A549 (cell line): ENCODE data around the gene DEFB112. TPM values are rescaled to one million over a fixed set of nuclear protein-coding genes. Genes with fewer than 3 reads are reported as not detected.

Experiments
- ATAC-seq, 2 experiments: fragments of 200-7000 bp in 1 of 2; fragments of >200 bp in 1 of 2; cut with Nextera tagmentation in 1 of 2; cut with Tn5 transposase in 1 of 2; 3 replicates each; pipeline versions ENCODE4 v1.8.0 to v1.9.1; 2018 to 2020; ENCODE audit warnings: mild to moderate bottlenecking in 1 of 2, moderate library complexity in 1 of 2
- CTCF ChIA-PET: fragments of 300-600 bp; sonication (Branson Sonifier 250); formaldehyde crosslinking; extraction: SDS; loops from one replicate; lab custom pipeline; 2021; ENCODE audit warnings: antibody characterized with exemption, inconsistent platforms; lab: Yijun Ruan, JAX
- POLR2A ChIA-PET: fragments of 350-600 bp; formaldehyde crosslinking; extraction: SDS; loops from one replicate; lab custom pipeline; 2021; ENCODE audit warnings: antibody characterized with exemption, inconsistent platforms; lab: Yijun Ruan, JAX
- DNase-seq, 2 experiments: peaks; one replicate each; pipeline versions ENCODE4 v3.0.0 to v3.0.0-alpha.2; 2011 to 2016; ENCODE audit warnings: low read depth in 1 of 2, low spot score in 1 of 2
- FAIRE-seq: peaks from 2 replicates; lab custom pipeline; 2011; peaks lifted over from hg19 to GRCh38; lab: Jason Lieb, UNC
- H3K27ac ChIP-seq, 2 experiments: fragments of >200 bp; sonication (Bioruptor Twin); formaldehyde crosslinking; 3 replicates each; pipeline ENCODE4 v1.5.1; 2016 to 2017
- H3K4me1 ChIP-seq: fragments of >200 bp; sonication (Bioruptor Twin); formaldehyde crosslinking; 3 replicates; pipeline ENCODE4 v1.6.1; 2016
- H3K4me2 ChIP-seq: fragments of >200 bp; sonication (Bioruptor Twin); formaldehyde crosslinking; 3 replicates; pipeline ENCODE4 v1.6.1; 2016
- H3K4me3 ChIP-seq: fragments of >200 bp; sonication (Bioruptor Twin); formaldehyde crosslinking; 3 replicates; pipeline ENCODE4 v1.5.1; 2016
- H3K9me3 ChIP-seq: fragments of >200 bp; sonication (Bioruptor Twin); formaldehyde crosslinking; 3 replicates; pipeline ENCODE4 v1.6.1; 2016
- BHLHE40 ChIP-seq: IDR thresholded peaks from 2 replicates; pipeline ENCODE4 v1.6.1; 2012; ENCODE audit warnings: low read depth, low read length, inconsistent platforms
- CBX2 ChIP-seq: fragments of 200-600 bp; sonication (generic); IDR thresholded peaks from 2 replicates; pipeline ENCODE4 v1.6.1; 2016; ENCODE audit warnings: low read depth, mild to moderate bottlenecking, borderline replicate concordance
- CBX8 ChIP-seq: fragments of 200-600 bp; sonication (generic); IDR thresholded peaks from 2 replicates; pipeline ENCODE4 v1.6.1; 2016
- EHF ChIP-seq: fragments of 250-450 bp; sonication (Bioruptor Pico); IDR thresholded peaks from 2 replicates; pipeline ENCODE4 v1.5.0; 2020; ENCODE audit warnings: mild to moderate bottlenecking
- ESRRA ChIP-seq: fragments of 150-350 bp; IDR thresholded peaks from 2 replicates; pipeline ENCODE4 v1.6.1; 2014; ENCODE audit warnings: mild to moderate bottlenecking, low read length, borderline replicate concordance
- FOSL2 ChIP-seq, 2 experiments: fragments of 450-650 bp in 1 of 2; fragments of >200 bp in 1 of 2; sonication (Bioruptor Twin) in 1 of 2; formaldehyde crosslinking; IDR thresholded peaks; 2 replicates each; pipeline versions ENCODE4 v1.5.0 to v1.6.1; 2016 to 2020; ENCODE audit warnings: mild to moderate bottlenecking in 1 of 2, moderate library complexity in 1 of 2
- FOXS1 ChIP-seq: fragments of 250-450 bp; sonication (Bioruptor Pico); IDR thresholded peaks from 2 replicates; pipeline ENCODE4 v1.5.0; 2020; ENCODE audit warnings: mild to moderate bottlenecking, moderate library complexity
- HDAC2 ChIP-seq: fragments of 200-600 bp; sonication (generic); IDR thresholded peaks from 2 replicates; pipeline ENCODE4 v1.6.1; 2016
- HES2 ChIP-seq: fragments of >200 bp; sonication (Bioruptor Twin); formaldehyde crosslinking; IDR thresholded peaks from 2 replicates; pipeline ENCODE4 v1.6.1; 2016
- HOXB5 ChIP-seq: fragments of 250-450 bp; sonication (Bioruptor Pico); IDR thresholded peaks from 2 replicates; pipeline ENCODE4 v1.5.0; 2020; ENCODE audit warnings: mild to moderate bottlenecking, moderate library complexity
- JUNB ChIP-seq: fragments of >200 bp; sonication (Bioruptor Twin); formaldehyde crosslinking; IDR thresholded peaks from 2 replicates; pipeline ENCODE4 v1.6.1; 2016
- KDM5A ChIP-seq: fragments of 200-600 bp; sonication (generic); IDR thresholded peaks from 2 replicates; pipeline ENCODE4 v1.6.1; 2016; ENCODE audit warnings: antibody characterized with exemption, mild to moderate bottlenecking
- NFE2L2 ChIP-seq: fragments of 150-350 bp; conservative IDR thresholded peaks from 2 replicates; pipeline ENCODE4 v1.6.1; 2014; ENCODE audit warnings: low read length
- NR3C1 ChIP-seq: fragments of >200 bp; sonication (Bioruptor Twin); formaldehyde crosslinking; IDR thresholded peaks from 3 replicates; pipeline ENCODE4 v1.6.1; 2017
- RFX5 ChIP-seq: fragments of 450-650 bp; IDR thresholded peaks from 2 replicates; pipeline ENCODE4 v1.7.1; 2014; ENCODE audit warnings: antibody characterized with exemption, mild to moderate bottlenecking, moderate library complexity
- RNF2 ChIP-seq: fragments of 200-600 bp; sonication (generic); IDR thresholded peaks from 2 replicates; pipeline ENCODE4 v1.6.1; 2016; ENCODE audit warnings: low read depth, mild to moderate bottlenecking, antibody characterized with exemption, moderate library complexity, borderline replicate concordance
- TFCP2L1 ChIP-seq: fragments of 250-450 bp; sonication (Bioruptor Pico); IDR thresholded peaks from 2 replicates; pipeline ENCODE4 v1.5.0; 2021; ENCODE audit warnings: mild to moderate bottlenecking
- ZNF302 ChIP-seq: fragments of 250-450 bp; sonication (Bioruptor Pico); IDR thresholded peaks from 2 replicates; pipeline ENCODE4 v1.9.0; 2021; ENCODE audit warnings: inconsistent platforms, mild to moderate bottlenecking, moderate library complexity
- ZSCAN20 ChIP-seq: fragments of 250-450 bp; sonication (Bioruptor Pico); IDR thresholded peaks from 2 replicates; pipeline ENCODE4 v1.8.0; 2022; ENCODE audit warnings: mild to moderate bottlenecking, moderate library complexity
- WGBS: methylation state at CpG from one replicate; pipeline ENCODE4 v1.1.6; 2017; ENCODE audit errors: missing lambda C conversion rate; 5-methylcytosine and 5-hydroxymethylcytosine counted together
- polyA plus RNA-seq, 4 experiments: library from polyadenylated mRNA; depleted of rRNA in 3 of 4; stranded (reverse); fragments of >200 nt; fragmentation: RNase III in 1 of 4; extraction: RNeasy Plus Mini Kit Qiagen cat#74134 plus additional on column Dnase treatment in 1 of 4; gene quantifications; 2 replicates in 3 of 4; 3 replicates in 1 of 4; pipeline ENCODE4 v1.2.3, GENCODE V29; 2011 to 2017
- TF ChIP-seq, protein P1 (sequence below): fragments of >200 bp; sonication (Bioruptor Twin); formaldehyde crosslinking; IDR thresholded peaks from 3 replicates; pipeline ENCODE4 v1.5.1; 2016
- TF ChIP-seq, protein P2 (sequence below): fragments of >200 bp; sonication (Bioruptor Twin); formaldehyde crosslinking; IDR thresholded peaks from 3 replicates; pipeline ENCODE4 v1.6.1; 2016
- TF ChIP-seq, protein P3 (sequence below): fragments of 150-350 bp; IDR thresholded peaks from 2 replicates; pipeline ENCODE4 v1.6.1; 2014; ENCODE audit warnings: low read depth, mild to moderate bottlenecking, low read length
- TF ChIP-seq, protein P4 (sequence below): fragments of 250-450 bp; sonication (Bioruptor Pico); IDR thresholded peaks from 2 replicates; pipeline ENCODE4 v1.5.0; 2021; ENCODE audit warnings: mild to moderate bottlenecking, moderate library complexity, borderline replicate concordance

The DEFB112 gene
- polyA plus RNA-seq, 2 of the 4 experiments (the other 2 are of a cell fraction): not detected

GRCh38 chr6:50025258-50025657, 24.5 kb downstream of the DEFB112 start:
- no peak for ATAC-seq
- WGBS: 48% methylated on average over 3 of the region's 4 CpGs
- no peaks in the 10 kb centered on the region for H3K4me1 ChIP-seq
- no peak overlapping the region for H3K27ac ChIP-seq
- H3K4me3 ChIP-seq: no peak overlapping the region
- no peak for FAIRE-seq
- TF ChIP-seq, protein P1, sequence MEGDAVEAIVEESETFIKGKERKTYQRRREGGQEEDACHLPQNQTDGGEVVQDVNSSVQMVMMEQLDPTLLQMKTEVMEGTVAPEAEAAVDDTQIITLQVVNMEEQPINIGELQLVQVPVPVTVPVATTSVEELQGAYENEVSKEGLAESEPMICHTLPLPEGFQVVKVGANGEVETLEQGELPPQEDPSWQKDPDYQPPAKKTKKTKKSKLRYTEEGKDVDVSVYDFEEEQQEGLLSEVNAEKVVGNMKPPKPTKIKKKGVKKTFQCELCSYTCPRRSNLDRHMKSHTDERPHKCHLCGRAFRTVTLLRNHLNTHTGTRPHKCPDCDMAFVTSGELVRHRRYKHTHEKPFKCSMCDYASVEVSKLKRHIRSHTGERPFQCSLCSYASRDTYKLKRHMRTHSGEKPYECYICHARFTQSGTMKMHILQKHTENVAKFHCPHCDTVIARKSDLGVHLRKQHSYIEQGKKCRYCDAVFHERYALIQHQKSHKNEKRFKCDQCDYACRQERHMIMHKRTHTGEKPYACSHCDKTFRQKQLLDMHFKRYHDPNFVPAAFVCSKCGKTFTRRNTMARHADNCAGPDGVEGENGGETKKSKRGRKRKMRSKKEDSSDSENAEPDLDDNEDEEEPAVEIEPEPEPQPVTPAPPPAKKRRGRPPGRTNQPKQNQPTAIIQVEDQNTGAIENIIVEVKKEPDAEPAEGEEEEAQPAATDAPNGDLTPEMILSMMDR: no peak
- TF ChIP-seq FOSL2 (IDR thresholded peaks at IDR 0.05) (no peak), FOSL2 (CRISPR knock-in tag; IDR thresholded peaks at IDR 0.05) (no peak)
- ChIA-PET CTCF (no interaction called here), POLR2A (no interaction called here)
- H3K9me3 ChIP-seq: no peaks in the 10 kb centered on the region
- no peak for DNase-seq
- H3K4me2 ChIP-seq: no peak overlapping the region

DNA sequence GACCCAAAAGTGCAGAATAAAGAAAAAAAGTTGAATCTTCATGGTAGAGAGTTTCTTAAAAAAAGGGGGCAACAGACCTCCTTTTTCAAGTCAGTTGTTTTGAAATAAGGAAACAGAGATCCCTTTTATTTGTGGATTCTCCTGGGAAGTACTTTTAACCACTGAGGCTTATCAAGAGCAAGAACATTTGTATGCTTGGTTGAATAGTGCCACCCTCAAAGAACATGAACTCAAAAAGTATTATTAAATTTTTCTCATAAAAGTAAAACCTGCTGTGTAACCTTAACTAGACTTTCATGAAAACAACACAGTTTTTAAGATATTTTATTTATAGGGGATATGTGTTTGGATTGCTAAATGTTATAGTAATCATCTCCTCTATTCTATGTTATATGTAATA, 27.8 kb downstream of the DEFB112 start, which contains the start of gene DEFB110:
DEFB110 (minus strand) TSS at position 101 of the 400 bp plus-strand sequence; CDS start at position 42, 59 bp downstream.
- Histone ChIP-seq H3K27ac (no peak within 1 kb of the TSS), H3K4me1 (no peaks in the 10 kb centered on the region), H3K4me2 (no peak within 1 kb of the TSS), H3K4me3 (no peak within 1 kb of the TSS), H3K9me3 (no peaks in the 10 kb centered on the region)
- TF ChIP-seq NFE2L2: no peak
- no peak for TF ChIP-seq NR3C1
- TF ChIP-seq ZNF302 (CRISPR knock-in tag): no peak
- TF ChIP-seq FOSL2 (IDR thresholded peaks at IDR 0.05): no peak
- TF ChIP-seq FOSL2 (CRISPR knock-in tag; IDR thresholded peaks at IDR 0.05): no peak
- no peak for TF ChIP-seq BHLHE40
- POLR2A ChIA-PET: no interaction called here
- ATAC-seq (no peak), DNase-seq (no peak), FAIRE-seq (no peak)
- CTCF ChIA-PET: no interaction called here

DNA sequence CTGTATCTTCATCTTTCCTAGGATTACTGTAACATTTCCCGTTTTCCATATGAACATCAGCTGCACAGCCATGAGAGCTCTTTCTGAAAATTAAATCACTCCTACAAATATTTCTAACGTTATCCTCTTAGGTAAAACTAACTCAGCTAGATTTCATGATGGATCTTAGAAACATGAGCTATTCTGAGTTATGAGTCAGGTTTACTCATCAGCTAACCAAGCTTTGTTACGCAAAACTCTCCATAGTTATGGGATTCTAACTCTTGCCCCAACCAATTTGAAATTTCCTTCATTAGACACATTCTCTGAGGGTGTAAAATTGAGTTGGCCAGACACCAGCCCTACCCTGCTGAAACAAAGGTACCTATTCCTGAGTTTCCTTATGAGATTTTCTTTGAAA, 41.9 kb downstream of the DEFB112 start:
- Histone ChIP-seq H3K4me2 (no peak overlapping the region), H3K4me1 (no peaks in the 10 kb centered on the region), H3K9me3 (no peaks in the 10 kb centered on the region), H3K4me3 (no peak overlapping the region), H3K27ac (no peak overlapping the region)
- 3% methylated on average over 3 of the region's 3 CpGs for WGBS
- DNase-seq (no peak), ATAC-seq (no peak), FAIRE-seq (no peak)
- POLR2A ChIA-PET: no interaction called here
- TF ChIP-seq, protein P2, sequence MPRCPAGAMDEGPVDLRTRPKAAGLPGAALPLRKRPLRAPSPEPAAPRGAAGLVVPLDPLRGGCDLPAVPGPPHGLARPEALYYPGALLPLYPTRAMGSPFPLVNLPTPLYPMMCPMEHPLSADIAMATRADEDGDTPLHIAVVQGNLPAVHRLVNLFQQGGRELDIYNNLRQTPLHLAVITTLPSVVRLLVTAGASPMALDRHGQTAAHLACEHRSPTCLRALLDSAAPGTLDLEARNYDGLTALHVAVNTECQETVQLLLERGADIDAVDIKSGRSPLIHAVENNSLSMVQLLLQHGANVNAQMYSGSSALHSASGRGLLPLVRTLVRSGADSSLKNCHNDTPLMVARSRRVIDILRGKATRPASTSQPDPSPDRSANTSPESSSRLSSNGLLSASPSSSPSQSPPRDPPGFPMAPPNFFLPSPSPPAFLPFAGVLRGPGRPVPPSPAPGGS: no peak
- no peak for TF ChIP-seq CBX2
- TF ChIP-seq HOXB5 (CRISPR knock-in tag): no peak
- no peak for TF ChIP-seq RFX5
- no peak for TF ChIP-seq TFCP2L1 (CRISPR knock-in tag)
- TF ChIP-seq EHF (CRISPR knock-in tag): no peak
- no peak for TF ChIP-seq HDAC2
- no peak for TF ChIP-seq HES2
- TF ChIP-seq, protein P3, sequence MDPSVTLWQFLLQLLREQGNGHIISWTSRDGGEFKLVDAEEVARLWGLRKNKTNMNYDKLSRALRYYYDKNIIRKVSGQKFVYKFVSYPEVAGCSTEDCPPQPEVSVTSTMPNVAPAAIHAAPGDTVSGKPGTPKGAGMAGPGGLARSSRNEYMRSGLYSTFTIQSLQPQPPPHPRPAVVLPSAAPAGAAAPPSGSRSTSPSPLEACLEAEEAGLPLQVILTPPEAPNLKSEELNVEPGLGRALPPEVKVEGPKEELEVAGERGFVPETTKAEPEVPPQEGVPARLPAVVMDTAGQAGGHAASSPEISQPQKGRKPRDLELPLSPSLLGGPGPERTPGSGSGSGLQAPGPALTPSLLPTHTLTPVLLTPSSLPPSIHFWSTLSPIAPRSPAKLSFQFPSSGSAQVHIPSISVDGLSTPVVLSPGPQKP: no peak
- TF ChIP-seq FOXS1 (CRISPR knock-in tag): no peak
- CTCF ChIA-PET: no interaction called here

GRCh38 chr6:50003139-50003538, 46.6 kb downstream of the DEFB112 start:
- 6% methylated on average over 3 of the region's 3 CpGs for WGBS
- POLR2A ChIA-PET: no interaction called here
- Histone ChIP-seq H3K4me1 (no peaks in the 10 kb centered on the region), H3K9me3 (no peaks in the 10 kb centered on the region), H3K4me3 (no peak overlapping the region), H3K4me2 (no peak overlapping the region), H3K27ac (no peak overlapping the region)
- FAIRE-seq (no peak), ATAC-seq (no peak), DNase-seq (no peak)
- CTCF ChIA-PET: no interaction called here
- no peak for TF ChIP-seq CBX8
- TF ChIP-seq ZSCAN20 (CRISPR knock-in tag): no peak
- TF ChIP-seq HES2: no peak
- TF ChIP-seq RFX5: no peak
- no peak for TF ChIP-seq EHF (CRISPR knock-in tag)
- TF ChIP-seq RNF2: no peak
- no peak for TF ChIP-seq KDM5A
- TF ChIP-seq, protein P4, sequence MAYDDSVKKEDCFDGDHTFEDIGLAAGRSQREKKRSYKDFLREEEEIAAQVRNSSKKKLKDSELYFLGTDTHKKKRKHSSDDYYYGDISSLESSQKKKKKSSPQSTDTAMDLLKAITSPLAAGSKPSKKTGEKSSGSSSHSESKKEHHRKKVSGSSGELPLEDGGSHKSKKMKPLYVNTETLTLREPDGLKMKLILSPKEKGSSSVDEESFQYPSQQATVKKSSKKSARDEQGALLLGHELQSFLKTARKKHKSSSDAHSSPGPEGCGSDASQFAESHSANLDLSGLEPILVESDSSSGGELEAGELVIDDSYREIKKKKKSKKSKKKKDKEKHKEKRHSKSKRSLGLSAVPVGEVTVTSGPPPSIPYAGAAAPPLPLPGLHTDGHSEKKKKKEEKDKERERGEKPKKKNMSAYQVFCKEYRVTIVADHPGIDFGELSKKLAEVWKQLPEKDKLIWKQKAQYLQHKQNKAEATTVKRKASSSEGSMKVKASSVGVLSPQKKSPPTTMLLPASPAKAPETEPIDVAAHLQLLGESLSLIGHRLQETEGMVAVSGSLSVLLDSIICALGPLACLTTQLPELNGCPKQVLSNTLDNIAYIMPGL (CRISPR knock-in tag): no peak
- no peak for TF ChIP-seq TFCP2L1 (CRISPR knock-in tag)
- TF ChIP-seq ESRRA: no peak
- TF ChIP-seq, protein P2: no peak
- TF ChIP-seq JUNB: no peak
- TF ChIP-seq HOXB5 (CRISPR knock-in tag): no peak
